ENCODE measurements around the gene NPFFR1. TPM values are rescaled to one million over a fixed set of nuclear protein-coding genes. Genes with fewer than 3 reads are reported as not detected.

The NPFFR1 gene
- total RNA-seq, 1 donor from 2014 or later, result not detected

- intact Hi-C loops (cut with micrococcal nuclease), result no loop called here
- DNase-seq, result no peak
- H3K36me3 ChIP-seq, result peaks cover 5% of the 10 kb centered on the region
These were observed 16.7 kb upstream of the NPFFR1 start for GRCh38 chr10:70300461-70300860.

DNA sequence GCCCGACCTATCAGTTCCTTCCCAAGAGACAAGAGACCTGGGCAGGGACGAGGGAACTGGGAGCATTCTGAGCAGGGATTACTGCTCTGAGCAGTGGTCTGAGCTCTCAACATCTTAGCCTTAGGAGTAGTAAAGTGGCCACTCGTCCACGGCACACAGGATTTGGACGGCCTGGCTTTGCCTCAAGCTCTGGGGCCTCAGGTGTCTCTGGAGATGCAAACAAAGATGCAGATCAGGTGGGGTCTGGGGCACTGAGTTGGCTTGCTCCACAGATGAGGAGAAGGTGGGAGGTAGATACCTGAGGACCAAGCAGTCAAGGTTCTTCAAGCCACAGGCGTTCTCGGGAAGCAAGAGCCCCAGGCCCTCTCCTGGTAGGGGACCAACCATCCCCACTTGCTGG lies 16.1 kb upstream of the NPFFR1 start:
- no peak overlapping the region for H3K27ac ChIP-seq (replicated peaks)
- H3K36me3 ChIP-seq, result peaks cover 5% of the 10 kb centered on the region
- intact Hi-C loops (cut with micrococcal nuclease), result no loop called here
- no peak overlapping the region for H3K4me3 ChIP-seq
- no peaks in the 10 kb centered on the region for H3K27me3 ChIP-seq (ENCODE audit: low read depth)
- DNase-seq, result no peak
- no peaks in the 10 kb centered on the region for H3K9me3 ChIP-seq (replicated peaks)
- peaks cover 25% of the 10 kb centered on the region for H3K4me1 ChIP-seq
- TF ChIP-seq CTCF (IDR thresholded peaks at IDR 0.05; ENCODE audit: borderline replicate concordance), result no peak

More at GRCh38 chr10:70300461-70300860, 16.7 kb upstream of the NPFFR1 start:
- peaks cover 21% of the 10 kb centered on the region for H3K4me1 ChIP-seq
- H3K27ac ChIP-seq (replicated peaks), result peak overlapping the region; percentile 30
- H3K9me3 ChIP-seq (replicated peaks), result no peaks in the 10 kb centered on the region
- TF ChIP-seq CTCF (IDR thresholded peaks at IDR 0.05; ENCODE audit: borderline replicate concordance), result no peak
- no peaks in the 10 kb centered on the region for H3K27me3 ChIP-seq (ENCODE audit: low read depth)
- H3K4me3 ChIP-seq, result no peak overlapping the region

GRCh38 chr10:70298393-70298792 lies 14.6 kb upstream of the NPFFR1 start:
- no peak for TF ChIP-seq CTCF (IDR thresholded peaks at IDR 0.05; ENCODE audit: borderline replicate concordance)
- intact Hi-C loops (cut with micrococcal nuclease), result no loop called here
- Histone ChIP-seq H3K27ac (replicated peaks) (no peak overlapping the region), H3K4me3 (no peak overlapping the region), H3K27me3 (ENCODE audit: low read depth) (no peaks in the 10 kb centered on the region), H3K4me1 (peaks cover 25% of the 10 kb centered on the region), H3K36me3 (peaks cover 5% of the 10 kb centered on the region), H3K9me3 (replicated peaks) (no peaks in the 10 kb centered on the region)
- no peak for DNase-seq

- no peak for DNase-seq
- TF ChIP-seq CTCF (IDR thresholded peaks at IDR 0.05; ENCODE audit: borderline replicate concordance), result no peak
- Histone ChIP-seq H3K4me1 (peaks cover 25% of the 10 kb centered on the region), H3K4me3 (no peak overlapping the region), H3K36me3 (peaks cover 5% of the 10 kb centered on the region), H3K27ac (replicated peaks) (peak overlapping the region; percentile 92), H3K27me3 (ENCODE audit: low read depth) (no peaks in the 10 kb centered on the region), H3K9me3 (replicated peaks) (no peaks in the 10 kb centered on the region)
- intact Hi-C loops (cut with micrococcal nuclease), result no loop called here
These were observed 13.4 kb upstream of the NPFFR1 start for GRCh38 chr10:70297224-70297623.

- Histone ChIP-seq H3K27ac (replicated peaks) (peak overlapping the region; percentile 92), H3K9me3 (replicated peaks) (no peaks in the 10 kb centered on the region), H3K4me3 (no peak overlapping the region), H3K27me3 (ENCODE audit: low read depth) (no peaks in the 10 kb centered on the region), H3K4me1 (peaks cover 25% of the 10 kb centered on the region), H3K36me3 (peaks cover 5% of the 10 kb centered on the region)
- no peak for TF ChIP-seq CTCF (IDR thresholded peaks at IDR 0.05; ENCODE audit: borderline replicate concordance)
- peak; percentile 91 for DNase-seq
- intact Hi-C loops (cut with micrococcal nuclease), result no loop called here
These were observed 12.6 kb upstream of the NPFFR1 start for GRCh38 chr10:70296406-70296899.

Measured in left ventricle myocardium inferior (tissue), 1 donor.